Neural progenitor cell (in vitro differentiated cells): ENCODE measurements around the gene RBP5. TPM values are rescaled to one million over a fixed set of nuclear protein-coding genes. Genes with fewer than 3 reads are reported as not detected.
A peak's percentile ranks its signal among the peaks of the same experiment; 100 is the strongest.

ENCODE experiments used
- DNase-seq: peaks from one replicate; pipeline ENCODE4 v3.0.0-alpha.2; 2016; ENCODE audit warnings: low spot score
- H2AFZ ChIP-seq: fragments of 200-600 bp; sonication (generic); replicated peaks from 2 replicates; pipeline ENCODE4 v1.6.1; 2016; ENCODE audit warnings: antibody characterized with exemption
- H3F3A ChIP-seq: fragments of 200-600 bp; sonication (generic); 2 replicates; pipeline ENCODE4 v1.6.1; 2016; ENCODE audit warnings: antibody characterized with exemption, low read depth
- H3K27ac ChIP-seq: fragments of 200-600 bp; sonication (generic); 2 replicates; pipeline ENCODE4 v1.5.1; 2016; ENCODE audit warnings: mild to moderate bottlenecking
- H3K27me3 ChIP-seq: fragments of 200-600 bp; sonication (generic); 2 replicates; pipeline ENCODE4 v1.6.1; 2016; ENCODE audit warnings: mild to moderate bottlenecking, moderate library complexity
- H3K36me3 ChIP-seq: fragments of 200-600 bp; sonication (generic); 2 replicates; pipeline ENCODE4 v1.5.1; 2016
- H3K4me1 ChIP-seq: fragments of 200-600 bp; sonication (generic); 2 replicates; pipeline ENCODE4 v1.6.1; 2016; ENCODE audit warnings: mixed run types
- H3K4me2 ChIP-seq: fragments of 200-600 bp; sonication (generic); 2 replicates; pipeline ENCODE4 v1.6.1; 2016
- H3K4me3 ChIP-seq: fragments of 200-600 bp; sonication (generic); 2 replicates; pipeline ENCODE4 v1.5.1; 2016
- H3K79me2 ChIP-seq: fragments of 200-600 bp; sonication (generic); 2 replicates; pipeline ENCODE4 v1.6.1; 2016; ENCODE audit warnings: low read depth
- H3K9ac ChIP-seq: fragments of 200-600 bp; sonication (generic); 2 replicates; pipeline ENCODE4 v1.6.1; 2016
- H3K9me3 ChIP-seq: fragments of 200-600 bp; sonication (generic); 2 replicates; pipeline ENCODE4 v1.5.1; 2016; ENCODE audit warnings: low read depth
- H4K20me1 ChIP-seq: fragments of 200-600 bp; sonication (generic); 2 replicates; pipeline ENCODE4 v1.6.1; 2016; ENCODE audit warnings: low read depth
- H3K27ac Mint-ChIP-seq: 3 replicates; pipeline ENCODE4 v1.8.0; 2021; ENCODE audit warnings: mixed read lengths
- H3K27me3 Mint-ChIP-seq: 2 replicates; pipeline ENCODE4 v1.8.0; 2022; ENCODE audit warnings: low read depth, mild to moderate bottlenecking, inconsistent platforms, moderate library complexity, mixed read lengths; ENCODE audit not compliant: insufficient read depth
- H3K36me3 Mint-ChIP-seq: 3 replicates; pipeline ENCODE4 v1.8.0; 2021; ENCODE audit warnings: mixed read lengths
- H3K4me1 Mint-ChIP-seq: 3 replicates; pipeline ENCODE4 v1.8.0; 2021; ENCODE audit warnings: mixed read lengths
- H3K4me3 Mint-ChIP-seq: 3 replicates; pipeline ENCODE4 v1.8.0; 2021; ENCODE audit warnings: mild to moderate bottlenecking, moderate library complexity, mixed read lengths
- H3K9me3 Mint-ChIP-seq: 3 replicates; pipeline ENCODE4 v1.8.0; 2020; ENCODE audit warnings: mixed read lengths
- EZH2 ChIP-seq: fragments of 200-600 bp; sonication (generic); IDR thresholded peaks from 2 replicates; pipeline ENCODE4 v1.6.1; 2017; ENCODE audit warnings: antibody characterized with exemption, mild to moderate bottlenecking, moderate library complexity
- EZH2phosphoT487 ChIP-seq: fragments of 200-600 bp; sonication (generic); IDR thresholded peaks from 2 replicates; pipeline ENCODE4 v1.6.1; 2017; ENCODE audit warnings: antibody characterized with exemption
- total RNA-seq: library from RNA; depleted of rRNA; stranded (reverse); fragments of >200 nt; gene quantifications from 2 replicates; pipeline ENCODE4 v1.2.3, GENCODE V29; 2015; ENCODE audit warnings: low replicate concordance
- TF ChIP-seq, protein P1 (sequence below): fragments of 200-600 bp; sonication (generic); IDR thresholded peaks from 2 replicates; pipeline ENCODE4 v1.5.1; 2017; ENCODE audit warnings: antibody characterized with exemption, mild to moderate bottlenecking

RBP5 gene
- total RNA-seq, 1 donor from 2014 or later, result not detected

DNA sequence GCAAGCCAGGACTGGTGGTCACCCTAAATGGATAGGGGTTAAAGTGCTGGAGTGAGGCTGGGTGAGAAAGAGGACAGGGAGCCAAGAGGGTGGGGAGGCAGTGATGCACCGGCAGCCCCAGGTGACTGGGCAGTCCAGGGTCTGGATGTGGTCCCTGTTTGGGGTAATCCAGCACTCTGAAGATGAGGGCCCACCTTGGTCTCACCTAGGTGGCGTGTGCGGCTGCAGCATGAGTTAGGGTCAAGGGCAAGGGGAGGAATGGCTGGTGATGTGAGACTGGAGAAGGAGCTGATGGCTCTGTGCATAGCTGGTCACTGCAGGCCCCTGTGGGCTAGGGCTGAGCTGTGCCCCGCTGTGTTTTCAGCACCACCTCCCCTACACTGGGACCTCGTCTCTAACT lies 18.0 kb downstream of the RBP5 start:
- no peak for TF ChIP-seq EZH2phosphoT487
- TF ChIP-seq EZH2, result no peak
- TF ChIP-seq, protein P1, sequence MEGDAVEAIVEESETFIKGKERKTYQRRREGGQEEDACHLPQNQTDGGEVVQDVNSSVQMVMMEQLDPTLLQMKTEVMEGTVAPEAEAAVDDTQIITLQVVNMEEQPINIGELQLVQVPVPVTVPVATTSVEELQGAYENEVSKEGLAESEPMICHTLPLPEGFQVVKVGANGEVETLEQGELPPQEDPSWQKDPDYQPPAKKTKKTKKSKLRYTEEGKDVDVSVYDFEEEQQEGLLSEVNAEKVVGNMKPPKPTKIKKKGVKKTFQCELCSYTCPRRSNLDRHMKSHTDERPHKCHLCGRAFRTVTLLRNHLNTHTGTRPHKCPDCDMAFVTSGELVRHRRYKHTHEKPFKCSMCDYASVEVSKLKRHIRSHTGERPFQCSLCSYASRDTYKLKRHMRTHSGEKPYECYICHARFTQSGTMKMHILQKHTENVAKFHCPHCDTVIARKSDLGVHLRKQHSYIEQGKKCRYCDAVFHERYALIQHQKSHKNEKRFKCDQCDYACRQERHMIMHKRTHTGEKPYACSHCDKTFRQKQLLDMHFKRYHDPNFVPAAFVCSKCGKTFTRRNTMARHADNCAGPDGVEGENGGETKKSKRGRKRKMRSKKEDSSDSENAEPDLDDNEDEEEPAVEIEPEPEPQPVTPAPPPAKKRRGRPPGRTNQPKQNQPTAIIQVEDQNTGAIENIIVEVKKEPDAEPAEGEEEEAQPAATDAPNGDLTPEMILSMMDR, result no peak
- DNase-seq, result no peak
- H2AFZ ChIP-seq, result no peak overlapping the region
- no peaks in the 10 kb centered on the region for H3K27me3 ChIP-seq
- H3K36me3 ChIP-seq, result peaks cover 13% of the 10 kb centered on the region
- H3K79me2 ChIP-seq, result peaks cover 9% of the 10 kb centered on the region
- H3K4me1 ChIP-seq, result no peaks in the 10 kb centered on the region
- no peak overlapping the region for H3K4me2 ChIP-seq
- peaks cover 5% of the 10 kb centered on the region for H3F3A ChIP-seq
- H3K27ac ChIP-seq, result no peak overlapping the region
- Mint-ChIP-seq H3K36me3 (peaks cover 8% of the 10 kb centered on the region), H3K27ac (no peak overlapping the region), H3K4me3 (no peak overlapping the region), H3K4me1 (peaks cover 16% of the 10 kb centered on the region), H3K27me3 (peaks cover 4% of the 10 kb centered on the region), H3K9me3 (peaks cover 8% of the 10 kb centered on the region)
- no peaks in the 10 kb centered on the region for H4K20me1 ChIP-seq
- no peak overlapping the region for H3K4me3 ChIP-seq
- H3K9me3 ChIP-seq, result peaks cover 4% of the 10 kb centered on the region
- H3K9ac ChIP-seq, result no peak overlapping the region

DNA sequence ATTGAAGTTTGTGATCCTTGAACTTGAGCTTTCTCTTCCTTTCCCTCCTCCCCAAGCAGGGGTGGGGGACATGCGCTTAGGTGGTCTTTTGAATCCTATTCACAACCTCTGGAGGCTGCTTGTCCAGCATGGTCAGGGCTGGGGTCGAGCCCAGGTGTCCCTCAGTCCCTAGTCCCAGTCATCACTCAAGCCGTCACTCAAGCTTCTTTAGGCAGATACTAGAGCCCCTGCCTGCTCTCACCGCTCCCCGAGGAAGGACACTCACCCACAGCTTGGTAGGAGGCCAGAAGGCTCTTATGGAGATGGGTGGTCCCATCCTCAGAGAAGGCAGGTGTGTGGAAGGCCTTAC lies 19.1 kb downstream of the RBP5 start:
- H2AFZ ChIP-seq, result no peak overlapping the region
- H3K4me2 ChIP-seq, result no peak overlapping the region
- peak overlapping the region; percentile 14 for H3K27ac Mint-ChIP-seq
- no peak for DNase-seq
- H3K27me3 ChIP-seq, result no peaks in the 10 kb centered on the region
- no peak overlapping the region for H3K9ac ChIP-seq
- peaks cover 16% of the 10 kb centered on the region for H3K4me1 Mint-ChIP-seq
- peaks cover 4% of the 10 kb centered on the region for H3K27me3 Mint-ChIP-seq
- H3K36me3 ChIP-seq, result peaks cover 15% of the 10 kb centered on the region
- no peaks in the 10 kb centered on the region for H4K20me1 ChIP-seq
- H3K79me2 ChIP-seq, result peaks cover 9% of the 10 kb centered on the region
- H3F3A ChIP-seq, result peaks cover 5% of the 10 kb centered on the region
- no peak overlapping the region for H3K27ac ChIP-seq
- H3K9me3 Mint-ChIP-seq, result peaks cover 12% of the 10 kb centered on the region
- no peaks in the 10 kb centered on the region for H3K4me1 ChIP-seq
- H3K4me3 ChIP-seq, result no peak overlapping the region
- TF ChIP-seq EZH2phosphoT487, result no peak
- TF ChIP-seq, protein P1, result no peak
- peak overlapping the region; percentile 83 for H3K4me3 Mint-ChIP-seq
- peaks cover 4% of the 10 kb centered on the region for H3K9me3 ChIP-seq
- H3K36me3 Mint-ChIP-seq, result peaks cover 8% of the 10 kb centered on the region

DNA sequence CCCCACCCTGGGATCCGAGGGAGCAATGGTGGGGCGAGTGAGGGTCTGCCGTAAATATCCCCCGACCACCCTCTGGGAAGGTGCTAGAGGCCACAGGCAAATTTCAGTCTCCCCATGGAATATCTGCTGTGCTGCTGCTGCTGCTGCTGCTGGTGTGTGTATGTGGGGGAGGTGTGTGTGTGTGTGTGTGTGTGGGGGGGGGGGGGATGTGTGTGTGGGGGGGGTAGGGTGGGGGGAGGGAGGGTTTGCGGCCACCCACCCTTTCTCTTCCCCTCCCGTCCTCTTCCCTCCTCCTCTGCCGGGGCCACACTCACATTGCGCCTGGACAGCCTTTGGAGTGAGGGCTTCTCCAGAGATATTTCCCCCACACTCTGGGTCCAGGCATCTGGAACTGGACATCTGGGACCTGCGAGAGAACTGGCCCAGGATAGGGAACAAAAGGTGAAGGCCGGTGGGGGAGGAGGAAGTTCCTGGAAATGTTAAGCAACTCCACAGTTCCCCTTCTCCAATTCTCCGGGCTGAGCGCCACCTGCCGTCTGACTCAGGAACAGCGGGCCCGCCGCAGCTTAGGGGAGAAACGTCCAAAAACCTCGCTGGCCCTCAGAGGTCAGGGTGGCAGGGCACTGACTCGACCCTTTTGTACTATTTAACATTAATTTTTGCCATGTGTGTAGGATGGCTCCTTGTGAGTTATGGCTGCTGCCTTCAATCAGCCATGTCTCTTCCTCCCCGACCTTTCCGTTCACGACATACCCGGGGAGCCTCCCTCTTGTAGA lies 19.7 kb downstream of the RBP5 start, which contains the start of gene C1RL:
C1RL (minus strand) TSS at position 419 of the 776 bp plus-strand sequence; CDS start at position 385, 34 bp downstream.
- H3K4me3 ChIP-seq, result peak within 1 kb of the TSS; percentile 58
- no peaks in the 10 kb centered on the region for H4K20me1 ChIP-seq
- H3F3A ChIP-seq, result peaks cover 5% of the 10 kb centered on the region
- Mint-ChIP-seq H3K27ac (peak within 1 kb of the TSS; percentile 92), H3K4me1 (peaks cover 16% of the 10 kb centered on the region), H3K9me3 (peaks cover 12% of the 10 kb centered on the region), H3K36me3 (peaks cover 8% of the 10 kb centered on the region), H3K27me3 (peaks cover 4% of the 10 kb centered on the region), H3K4me3 (peak within 1 kb of the TSS; percentile 89)
- H3K79me2 ChIP-seq, result peaks cover 9% of the 10 kb centered on the region
- H2AFZ ChIP-seq, result peak within 1 kb of the TSS; percentile 90
- no peaks in the 10 kb centered on the region for H3K4me1 ChIP-seq
- TF ChIP-seq EZH2 (no peak), EZH2phosphoT487 (no peak)
- TF ChIP-seq, protein P1, result peak; percentile 93
- H3K9ac ChIP-seq, result no peak within 1 kb of the TSS
- H3K4me2 ChIP-seq, result peak within 1 kb of the TSS; percentile 80
- no peak within 1 kb of the TSS for H3K27ac ChIP-seq
- H3K36me3 ChIP-seq, result peaks cover 15% of the 10 kb centered on the region
- no peaks in the 10 kb centered on the region for H3K27me3 ChIP-seq
- peak; percentile 84 for DNase-seq
- H3K9me3 ChIP-seq, result peaks cover 4% of the 10 kb centered on the region
